Neural progenitor cell (in vitro differentiated cells): Measurements from ENCODE around the gene KIAA0232. TPM values are rescaled to one million over a fixed set of nuclear protein-coding genes. Genes with fewer than 3 reads are reported as not detected.

Source experiments
- DNase-seq: peaks from one replicate; pipeline ENCODE4 v3.0.0-alpha.2; 2016; ENCODE audit warnings: low spot score
- H2AFZ ChIP-seq: fragments of 200-600 bp; sonication (generic); replicated peaks from 2 replicates; pipeline ENCODE4 v1.6.1; 2016; ENCODE audit warnings: antibody characterized with exemption
- H3F3A ChIP-seq: fragments of 200-600 bp; sonication (generic); 2 replicates; pipeline ENCODE4 v1.6.1; 2016; ENCODE audit warnings: antibody characterized with exemption, low read depth
- H3K27ac ChIP-seq: fragments of 200-600 bp; sonication (generic); 2 replicates; pipeline ENCODE4 v1.5.1; 2016; ENCODE audit warnings: mild to moderate bottlenecking
- H3K27me3 ChIP-seq: fragments of 200-600 bp; sonication (generic); 2 replicates; pipeline ENCODE4 v1.6.1; 2016; ENCODE audit warnings: mild to moderate bottlenecking, moderate library complexity
- H3K36me3 ChIP-seq: fragments of 200-600 bp; sonication (generic); 2 replicates; pipeline ENCODE4 v1.5.1; 2016
- H3K4me1 ChIP-seq: fragments of 200-600 bp; sonication (generic); 2 replicates; pipeline ENCODE4 v1.6.1; 2016; ENCODE audit warnings: mixed run types
- H3K4me2 ChIP-seq: fragments of 200-600 bp; sonication (generic); 2 replicates; pipeline ENCODE4 v1.6.1; 2016
- H3K4me3 ChIP-seq: fragments of 200-600 bp; sonication (generic); 2 replicates; pipeline ENCODE4 v1.5.1; 2016
- H3K79me2 ChIP-seq: fragments of 200-600 bp; sonication (generic); 2 replicates; pipeline ENCODE4 v1.6.1; 2016; ENCODE audit warnings: low read depth
- H3K9ac ChIP-seq: fragments of 200-600 bp; sonication (generic); 2 replicates; pipeline ENCODE4 v1.6.1; 2016
- H3K9me3 ChIP-seq: fragments of 200-600 bp; sonication (generic); 2 replicates; pipeline ENCODE4 v1.5.1; 2016; ENCODE audit warnings: low read depth
- H4K20me1 ChIP-seq: fragments of 200-600 bp; sonication (generic); 2 replicates; pipeline ENCODE4 v1.6.1; 2016; ENCODE audit warnings: low read depth
- H3K27ac Mint-ChIP-seq: 3 replicates; pipeline ENCODE4 v1.8.0; 2021; ENCODE audit warnings: mixed read lengths
- H3K27me3 Mint-ChIP-seq: 2 replicates; pipeline ENCODE4 v1.8.0; 2022; ENCODE audit warnings: low read depth, mild to moderate bottlenecking, inconsistent platforms, moderate library complexity, mixed read lengths; ENCODE audit not compliant: insufficient read depth
- H3K36me3 Mint-ChIP-seq: 3 replicates; pipeline ENCODE4 v1.8.0; 2021; ENCODE audit warnings: mixed read lengths
- H3K4me1 Mint-ChIP-seq: 3 replicates; pipeline ENCODE4 v1.8.0; 2021; ENCODE audit warnings: mixed read lengths
- H3K4me3 Mint-ChIP-seq: 3 replicates; pipeline ENCODE4 v1.8.0; 2021; ENCODE audit warnings: mild to moderate bottlenecking, moderate library complexity, mixed read lengths
- H3K9me3 Mint-ChIP-seq: 3 replicates; pipeline ENCODE4 v1.8.0; 2020; ENCODE audit warnings: mixed read lengths
- CTCF ChIP-seq: fragments of 200-600 bp; sonication (generic); IDR thresholded peaks from 2 replicates; pipeline ENCODE4 v1.5.1; 2017; ENCODE audit warnings: antibody characterized with exemption, mild to moderate bottlenecking
- EZH2 ChIP-seq: fragments of 200-600 bp; sonication (generic); IDR thresholded peaks from 2 replicates; pipeline ENCODE4 v1.6.1; 2017; ENCODE audit warnings: antibody characterized with exemption, mild to moderate bottlenecking, moderate library complexity
- EZH2phosphoT487 ChIP-seq: fragments of 200-600 bp; sonication (generic); IDR thresholded peaks from 2 replicates; pipeline ENCODE4 v1.6.1; 2017; ENCODE audit warnings: antibody characterized with exemption
- total RNA-seq: library from RNA; depleted of rRNA; stranded (reverse); fragments of >200 nt; gene quantifications from 2 replicates; pipeline ENCODE4 v1.2.3, GENCODE V29; 2015; ENCODE audit warnings: low replicate concordance

KIAA0232 gene
- total RNA-seq, 1 donor from 2014 or later = 42.9 TPM

- Histone ChIP-seq H2AFZ (no peak overlapping the region), H3K36me3 (peaks cover 22% of the 10 kb centered on the region), H3K79me2 (peaks cover 93% of the 10 kb centered on the region), H3K4me1 (no peaks in the 10 kb centered on the region), H3K9me3 (peaks cover 30% of the 10 kb centered on the region), H3K27me3 (no peaks in the 10 kb centered on the region), H3K4me2 (no peak overlapping the region), H3K9ac (no peak overlapping the region), H3F3A (peaks cover 5% of the 10 kb centered on the region), H4K20me1 (peaks cover 9% of the 10 kb centered on the region), H3K27ac (no peak overlapping the region), H3K4me3 (no peak overlapping the region)
- DNase-seq = no peak
- Mint-ChIP-seq H3K27me3 (no peaks in the 10 kb centered on the region), H3K9me3 (peaks cover 57% of the 10 kb centered on the region), H3K36me3 (peaks cover 56% of the 10 kb centered on the region), H3K27ac (no peak overlapping the region), H3K4me3 (no peak overlapping the region), H3K4me1 (no peaks in the 10 kb centered on the region)
- TF ChIP-seq EZH2 (no peak), EZH2phosphoT487 (no peak), CTCF (no peak)
Measured at GRCh38 chr4:6820695-6821094, 38.2 kb downstream of the KIAA0232 start.

- Histone ChIP-seq H3K79me2 (peaks cover 85% of the 10 kb centered on the region), H3K4me2 (no peak overlapping the region), H2AFZ (no peak overlapping the region), H3K27me3 (no peaks in the 10 kb centered on the region), H3K9me3 (peaks cover 19% of the 10 kb centered on the region), H3K36me3 (peaks cover 13% of the 10 kb centered on the region), H3K4me3 (no peak overlapping the region), H3F3A (no peaks in the 10 kb centered on the region), H3K27ac (no peak overlapping the region), H4K20me1 (peaks cover 33% of the 10 kb centered on the region), H3K9ac (no peak overlapping the region), H3K4me1 (no peaks in the 10 kb centered on the region)
- no peak for TF ChIP-seq EZH2phosphoT487
- TF ChIP-seq EZH2 = no peak
- no peak for TF ChIP-seq CTCF
- Mint-ChIP-seq H3K4me1 (no peaks in the 10 kb centered on the region), H3K36me3 (peaks cover 44% of the 10 kb centered on the region), H3K27ac (no peak overlapping the region), H3K4me3 (no peak overlapping the region), H3K27me3 (no peaks in the 10 kb centered on the region), H3K9me3 (peaks cover 28% of the 10 kb centered on the region)
- no peak for DNase-seq
Measured at GRCh38 chr4:6824071-6824470, 41.5 kb downstream of the KIAA0232 start.

GRCh38 chr4:6824772-6825402, 42.4 kb downstream of the KIAA0232 start:
- Histone ChIP-seq H3K9ac (no peak overlapping the region), H3K4me1 (no peaks in the 10 kb centered on the region), H3K27ac (no peak overlapping the region), H3K4me3 (no peak overlapping the region), H3K36me3 (peaks cover 7% of the 10 kb centered on the region), H3K4me2 (no peak overlapping the region), H4K20me1 (peaks cover 34% of the 10 kb centered on the region), H3F3A (no peaks in the 10 kb centered on the region), H3K9me3 (peaks cover 12% of the 10 kb centered on the region), H3K79me2 (peaks cover 82% of the 10 kb centered on the region), H3K27me3 (no peaks in the 10 kb centered on the region), H2AFZ (no peak overlapping the region)
- no peak for DNase-seq
- Mint-ChIP-seq H3K36me3 (peaks cover 36% of the 10 kb centered on the region), H3K4me3 (no peak overlapping the region), H3K9me3 (peaks cover 19% of the 10 kb centered on the region), H3K27me3 (no peaks in the 10 kb centered on the region), H3K27ac (no peak overlapping the region), H3K4me1 (no peaks in the 10 kb centered on the region)
- TF ChIP-seq EZH2 = no peak
- TF ChIP-seq CTCF = no peak
- TF ChIP-seq EZH2phosphoT487 = no peak
